Renal pelvis (tissue), 4 donors: ENCODE measurements around the gene KCNJ10. TPM values are rescaled to one million over a fixed set of nuclear protein-coding genes. Genes with fewer than 3 reads are reported as not detected.
A peak's percentile ranks its signal among the peaks of the same experiment; 100 is the strongest.

ENCODE experiments used
- DNase-seq: peaks from one replicate; pipeline ENCODE4 v3.0.0-alpha.2; 2013
- polyA plus RNA-seq, 3 donors: library from polyadenylated mRNA; unstranded; fragments of 120-200 nt; gene quantifications; one replicate each; pipeline ENCODE4 v1.2.1, GENCODE V29; 2013; ENCODE audit not compliant: insufficient read length in 3 of 3

The KCNJ10 gene
- polyA plus RNA-seq, 3 donors = 20.5 to 24.7 (median 22.3) TPM

- peak; percentile 40 for DNase-seq
Observed at GRCh38 chr1:160101717-160102522, 32.0 kb upstream of the KCNJ10 start.

DNA sequence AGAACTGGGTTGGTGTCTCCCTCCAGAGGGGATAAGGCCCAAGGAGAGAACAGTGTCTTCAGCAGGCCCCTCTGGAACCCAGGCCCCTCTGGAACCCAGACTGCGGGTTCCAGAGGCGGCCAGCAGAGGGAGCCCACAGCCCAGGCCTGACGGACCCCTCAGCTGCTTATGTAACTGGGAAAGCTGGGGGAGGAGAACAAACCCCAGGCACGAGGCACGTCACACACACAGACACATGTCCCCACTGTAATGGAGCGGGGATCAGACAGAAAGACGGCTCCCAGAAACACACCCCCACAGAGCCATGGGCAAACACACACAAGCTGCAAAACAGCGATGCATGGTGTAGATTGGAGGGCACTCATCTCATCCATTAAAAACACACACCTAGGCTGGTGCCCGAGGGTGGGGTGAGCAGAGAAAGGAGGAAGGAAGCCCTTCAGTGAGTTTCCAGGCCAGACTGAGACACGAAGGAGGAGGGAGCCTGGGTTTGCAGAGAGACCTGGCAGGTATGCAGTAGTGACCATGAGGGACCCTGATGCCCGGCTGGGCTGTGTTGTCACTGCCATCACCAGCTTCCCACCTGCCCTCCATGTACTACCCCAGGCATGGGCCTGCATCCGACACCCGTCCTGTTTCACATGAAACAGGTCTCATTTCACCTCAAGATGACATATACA, 31.2 kb upstream of the KCNJ10 start:
- peak; percentile 82 for DNase-seq

GRCh38 chr1:160099716-160100375, 29.9 kb upstream of the KCNJ10 start:
- DNase-seq = no peak

DNA sequence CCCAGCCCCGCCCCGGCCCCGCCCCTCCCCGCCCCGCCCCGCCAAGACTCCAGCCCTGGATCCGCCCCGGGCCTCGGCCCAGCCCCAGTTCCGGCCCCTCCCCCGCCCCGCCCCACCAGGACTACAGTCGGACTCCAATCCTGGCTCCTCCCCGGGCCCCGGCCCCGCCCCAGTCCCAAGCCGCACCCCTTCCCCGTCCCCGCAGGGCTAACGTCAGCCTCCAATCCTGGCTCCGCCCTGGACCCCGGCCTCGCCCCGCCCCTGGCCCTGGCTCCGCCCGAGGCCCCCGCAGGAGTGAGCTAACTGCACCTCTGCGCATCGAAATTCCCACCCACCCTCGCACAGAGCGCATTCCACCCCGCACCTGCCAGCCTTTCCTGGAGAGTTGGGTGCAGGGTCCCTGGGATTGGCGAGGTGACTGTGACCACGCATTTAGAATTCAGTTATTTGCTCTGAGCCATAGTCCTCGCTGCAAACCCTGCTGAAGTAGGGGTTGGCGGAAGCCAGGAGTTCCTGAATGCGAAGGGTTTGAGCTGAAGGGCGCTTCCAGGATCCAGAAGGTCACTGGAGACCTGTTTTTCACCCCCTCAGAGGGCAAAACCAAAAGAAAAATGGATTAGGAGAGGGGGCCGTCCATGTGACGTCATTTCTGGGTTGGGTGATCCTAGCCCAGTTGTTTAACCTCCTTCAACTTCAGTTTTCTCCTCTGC, 29.0 kb upstream of the KCNJ10 start:
- DNase-seq = peak; percentile 95

DNA sequence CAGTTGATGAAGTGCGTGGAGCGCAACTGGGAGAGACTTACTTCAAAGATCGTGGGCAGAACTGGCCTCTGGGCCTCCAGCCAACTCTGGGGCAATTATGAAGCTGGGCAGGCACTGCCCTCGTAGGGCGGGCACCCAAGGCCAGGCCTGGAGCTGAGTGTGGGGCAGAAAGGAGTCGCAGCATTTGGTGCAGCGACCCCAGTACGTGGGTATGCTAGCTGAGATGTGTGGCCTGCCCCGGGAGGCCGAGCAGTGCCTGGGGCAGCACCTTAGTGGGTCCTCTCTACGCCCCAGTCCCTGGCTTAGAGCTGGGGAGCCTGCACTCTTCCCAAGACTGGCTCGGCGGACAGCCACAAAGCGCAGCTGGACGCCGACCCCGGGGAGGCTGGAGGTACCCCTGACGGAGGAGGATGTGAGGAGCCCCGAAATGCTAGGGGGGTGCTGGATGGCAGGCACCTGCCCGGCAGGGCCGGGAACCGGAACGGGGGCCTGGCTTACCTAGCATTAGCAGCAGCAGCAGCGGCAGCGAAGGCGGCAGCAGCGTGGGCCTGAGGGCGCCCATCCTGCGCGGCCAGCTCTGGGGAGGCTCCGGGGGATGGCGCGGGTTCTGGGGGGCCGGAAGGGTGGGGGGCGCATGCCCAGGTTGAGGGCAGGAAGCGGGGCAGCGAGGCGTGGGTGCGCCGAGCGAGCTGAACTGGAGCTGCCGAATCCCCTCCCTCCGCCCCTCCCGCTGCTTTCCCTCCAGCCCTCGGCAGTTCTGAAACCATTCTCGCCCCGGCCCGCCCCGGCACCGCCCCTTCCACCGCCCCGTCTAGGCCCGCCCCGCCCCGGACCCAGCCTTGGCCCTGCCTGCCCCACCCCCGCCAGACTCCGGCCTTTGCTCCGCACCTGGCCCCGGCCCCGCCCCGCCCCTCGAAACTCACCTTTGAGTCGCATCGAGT, 28.2 kb upstream of the KCNJ10 start, which contains the start of gene IGSF8:
Gene IGSF8, minus strand, starts transcription at position 709 of the 941 bp plus-strand sequence. Its CDS starts 147 bp downstream, at position 562.
- DNase-seq = peak; percentile 84

DNA sequence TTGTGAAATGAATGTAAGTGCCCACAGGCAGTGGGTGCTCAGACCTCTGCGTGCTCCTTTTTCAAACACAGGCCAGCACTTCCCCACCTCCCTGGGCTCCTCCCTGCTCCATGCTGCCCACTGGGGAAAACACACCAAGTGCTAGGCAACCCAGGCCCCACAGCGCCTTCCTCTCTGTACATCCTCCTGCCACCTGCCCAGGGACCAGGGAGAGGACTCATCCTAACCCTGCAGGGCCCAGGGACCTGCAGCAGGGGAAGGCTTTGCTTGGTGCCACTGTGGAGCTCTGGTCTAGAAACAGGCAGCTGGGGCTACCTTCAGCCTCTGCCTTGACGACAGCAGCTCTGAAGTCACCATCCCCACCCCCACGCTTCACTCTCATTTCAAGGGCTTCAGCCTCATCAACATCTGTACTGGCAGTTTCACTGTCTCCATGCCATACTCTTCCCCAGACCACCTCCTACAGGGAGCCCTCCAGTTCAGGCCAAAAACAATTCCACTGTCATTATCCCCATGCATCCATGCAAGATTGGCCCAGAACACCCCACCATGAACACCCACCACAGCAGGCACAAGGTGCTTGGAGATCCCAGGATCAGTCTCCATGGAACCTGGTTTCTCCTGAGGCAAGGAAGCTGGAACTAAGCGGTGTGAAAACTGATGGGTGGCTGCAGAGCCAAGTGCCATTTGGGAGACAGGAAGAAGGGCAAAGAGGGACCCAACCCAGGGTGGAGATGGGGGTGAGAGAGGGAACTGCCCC, 27.4 kb upstream of the KCNJ10 start:
- DNase-seq = no peak

- no peak for DNase-seq
Observed at GRCh38 chr1:160096274-160097116, 26.5 kb upstream of the KCNJ10 start.

- no peak for DNase-seq
Observed at GRCh38 chr1:160095382-160096105, 25.6 kb upstream of the KCNJ10 start.

- DNase-seq = no peak
Observed at GRCh38 chr1:160094806-160095205, 24.8 kb upstream of the KCNJ10 start.

- no peak for DNase-seq
Observed at GRCh38 chr1:160094291-160094625, 24.3 kb upstream of the KCNJ10 start.

GRCh38 chr1:160093624-160094290, 23.8 kb upstream of the KCNJ10 start:
- no peak for DNase-seq

DNA sequence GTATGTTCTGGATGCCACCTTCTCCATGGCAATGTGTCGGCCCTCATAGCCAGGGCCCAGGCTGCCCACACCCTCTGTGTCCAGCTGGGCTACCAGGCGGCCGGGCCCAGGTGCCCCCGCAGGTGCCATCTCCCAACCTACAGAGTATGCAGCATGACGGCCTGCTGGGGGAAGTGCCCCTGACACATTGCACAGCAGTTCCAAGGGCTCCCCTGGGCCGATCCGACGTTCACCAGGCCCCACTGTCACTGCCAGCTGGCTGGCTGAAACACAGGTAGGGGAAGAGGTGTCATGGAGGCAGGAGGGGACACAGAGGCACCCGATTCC, 23.1 kb upstream of the KCNJ10 start:
- DNase-seq = no peak

DNA sequence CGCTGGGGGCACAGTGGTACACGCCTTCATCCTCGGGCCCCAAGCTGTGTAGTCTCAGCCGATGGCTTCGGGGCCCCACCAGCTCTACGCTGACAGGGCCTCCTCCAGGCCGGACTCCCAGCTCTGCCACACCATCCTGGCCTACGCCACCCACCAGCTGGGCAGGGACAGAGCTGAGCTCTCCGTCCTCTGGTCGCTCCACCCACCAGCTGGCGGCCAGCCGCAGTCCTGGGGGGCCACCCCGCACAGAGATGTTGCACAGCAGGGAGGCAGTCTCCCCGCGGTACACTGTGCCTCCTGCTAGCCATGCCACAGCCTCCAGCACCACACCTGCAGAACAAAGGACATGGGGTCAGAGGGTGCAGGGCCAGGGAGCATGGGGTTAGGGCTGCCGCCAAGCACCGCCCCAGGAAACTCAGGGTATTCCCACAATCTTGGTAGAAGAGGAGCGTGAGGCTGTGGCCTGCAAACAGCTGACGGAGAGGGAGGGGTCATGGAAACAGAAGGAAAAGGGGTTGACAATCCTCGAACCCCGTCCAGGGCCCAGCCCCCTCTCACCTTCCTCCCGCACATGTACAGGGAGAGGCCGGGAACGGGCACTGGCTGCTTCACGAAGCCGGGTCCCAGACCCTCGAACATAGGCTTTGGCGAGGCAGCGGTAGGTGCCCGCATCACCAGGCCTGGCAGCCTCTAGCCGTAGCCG, 22.6 kb upstream of the KCNJ10 start:
- no peak for DNase-seq

DNA sequence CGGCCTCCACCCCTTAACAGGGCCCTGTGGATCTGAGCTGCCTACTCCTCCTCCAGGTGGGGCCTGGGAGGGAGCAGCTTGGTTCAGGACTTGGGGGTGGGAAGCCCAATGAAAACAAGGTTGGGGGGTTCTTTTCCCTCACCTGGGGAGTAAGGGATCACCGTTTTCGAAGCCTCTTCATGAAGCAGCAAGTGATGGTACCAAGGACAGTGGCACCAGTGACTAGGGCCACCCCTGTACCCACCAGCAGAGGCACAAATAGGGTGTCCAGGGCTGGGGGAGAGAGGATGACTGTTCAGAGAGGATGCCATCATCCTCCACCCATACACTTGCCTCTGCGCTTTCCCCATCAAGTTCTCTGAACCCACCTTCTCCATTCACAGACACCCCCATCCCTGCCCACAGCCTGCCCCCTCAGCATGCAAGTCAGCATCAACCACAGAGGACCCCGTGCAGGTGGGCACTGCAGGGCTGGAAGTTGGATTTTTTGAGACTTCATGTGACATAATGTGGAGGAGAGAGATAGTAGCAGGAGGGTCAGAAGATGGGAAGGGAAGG, 21.8 kb upstream of the KCNJ10 start:
- no peak for DNase-seq

- no peak for DNase-seq
Observed at GRCh38 chr1:160090760-160091159, 20.8 kb upstream of the KCNJ10 start.

DNA sequence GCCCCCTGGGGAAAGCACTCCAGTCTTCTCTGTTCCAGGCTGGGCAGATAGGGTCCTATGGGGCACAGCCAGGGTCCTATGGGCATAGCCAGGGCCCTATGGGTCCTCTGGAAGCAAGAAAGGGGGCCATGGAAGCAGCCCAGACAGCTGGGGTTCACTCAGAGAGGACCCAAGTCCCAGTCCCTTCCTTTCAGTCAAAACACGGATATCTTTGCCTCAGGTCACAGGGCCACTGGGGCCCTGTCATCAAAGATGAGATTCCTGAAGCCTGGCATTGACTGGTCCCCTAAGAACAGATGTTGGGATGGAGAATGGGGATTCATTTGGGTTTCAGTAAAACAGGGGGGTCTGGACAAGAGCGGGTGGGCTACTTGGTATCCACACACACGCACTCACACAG, 19.9 kb upstream of the KCNJ10 start:
- no peak for DNase-seq

DNA sequence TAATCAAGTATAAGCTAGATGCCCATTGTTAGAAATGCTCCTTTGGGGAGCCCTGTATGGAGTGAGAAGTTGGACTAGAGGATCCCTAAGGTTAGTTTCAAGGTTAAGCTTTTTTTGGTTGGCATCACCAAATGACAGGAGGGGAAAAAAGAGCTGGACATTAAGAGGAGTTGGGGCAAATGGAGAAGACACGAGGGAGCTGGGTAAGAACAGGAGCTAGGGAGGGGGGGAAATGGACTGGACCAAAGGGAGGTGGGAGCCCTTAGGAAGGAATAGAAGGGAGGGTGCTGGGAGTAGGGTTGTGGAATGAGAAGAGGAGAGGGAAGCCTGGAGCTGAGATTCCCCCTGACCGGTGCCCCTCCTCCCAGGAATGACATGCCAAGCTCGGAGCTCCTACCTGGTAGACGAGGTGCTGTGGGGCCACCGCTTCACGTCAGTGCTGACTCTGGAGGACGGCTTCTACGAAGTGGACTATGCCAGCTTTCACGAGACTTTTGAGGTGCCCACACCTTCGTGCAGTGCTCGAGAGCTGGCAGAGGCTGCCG, 17.2 kb upstream of the KCNJ10 start:
- no peak for DNase-seq
